Measurements from ENCODE around the gene CHAD. TPM values are rescaled to one million over a fixed set of nuclear protein-coding genes. Genes with fewer than 3 reads are reported as not detected.
"Not testable (repeated sequence)": the region's sequence is repeated elsewhere in the genome, so short reads cannot be mapped to it uniquely, and the experiment has no call there.

Gene CHAD
- total and polyA plus RNA-seq, 7 donors, result 3.7 to 7.2 (median 4.4) TPM; not detected in 4

GRCh38 chr17:50475362-50475761 lies 6.7 kb upstream of the CHAD start:
- Histone ChIP-seq H3K27me3 (peaks cover 0 to 14% (median 7%) of the 10 kb centered on the region in 3 donors), H3K36me3 (no peaks in the 10 kb centered on the region), H3K4me3 (no peak overlapping the region), H3K27ac (no peak overlapping the region), H3K9me3 (no peaks in the 10 kb centered on the region), H3K4me1 (peaks cover 0 to 17% (median 12%) of the 10 kb centered on the region in 4 donors)
- 65 to 90% methylated on average over 4 of the region's 4 CpGs for WGBS, 2 donors
- intact Hi-C loops (cut with DNase I), result no loop called here
- TF ChIP-seq POLR2A (IDR thresholded peaks at IDR 0.05) (no peak), POLR2AphosphoS5 (IDR thresholded peaks at IDR 0.05) (no peak), EP300 (IDR thresholded peaks at IDR 0.05) (no peak), CTCF (IDR thresholded peaks at IDR 0.05) (no peak)
- no peak for DNase-seq

GRCh38 chr17:50474523-50474922 lies 5.8 kb upstream of the CHAD start:
- no peak overlapping the region for H3K4me3 ChIP-seq
- H3K27me3 ChIP-seq, result peaks cover 3 to 22% (median 8%) of the 10 kb centered on the region in 3 donors
- no peaks in the 10 kb centered on the region for H3K36me3 ChIP-seq
- DNase-seq, result no peak
- H3K4me1 ChIP-seq, result peaks cover 0 to 13% (median 4%) of the 10 kb centered on the region in 4 donors
- WGBS, 2 donors, result 80 to 88% methylated on average over 6 of the region's 6 CpGs
- no peak overlapping the region for H3K27ac ChIP-seq
- H3K9me3 ChIP-seq, result no peaks in the 10 kb centered on the region
- intact Hi-C loops (cut with DNase I), result no loop called here
- no peak for TF ChIP-seq POLR2AphosphoS5 (IDR thresholded peaks at IDR 0.05)
- no peak for TF ChIP-seq CTCF (IDR thresholded peaks at IDR 0.05)
- no peak for TF ChIP-seq EP300 (IDR thresholded peaks at IDR 0.05)
- no peak for TF ChIP-seq POLR2A (IDR thresholded peaks at IDR 0.05)

GRCh38 chr17:50473901-50474300 lies 5.2 kb upstream of the CHAD start:
- no peak for DNase-seq
- 87 to 94% methylated on average over 11 of the region's 11 CpGs for WGBS, 2 donors
- H3K4me3 ChIP-seq, result no peak overlapping the region
- H3K27me3 ChIP-seq, result peaks cover 9 to 28% (median 14%) of the 10 kb centered on the region in 3 donors
- H3K36me3 ChIP-seq, result no peaks in the 10 kb centered on the region
- H3K4me1 ChIP-seq, result peaks cover 0 to 17% (median 9%) of the 10 kb centered on the region in 4 donors
- H3K27ac ChIP-seq, result no peak overlapping the region
- H3K9me3 ChIP-seq, result no peaks in the 10 kb centered on the region
- intact Hi-C loops (cut with DNase I), result no loop called here
- TF ChIP-seq POLR2A (IDR thresholded peaks at IDR 0.05) (no peak), POLR2AphosphoS5 (IDR thresholded peaks at IDR 0.05) (no peak)

- H3K27me3 ChIP-seq, result peaks cover 16 to 40% (median 26%) of the 10 kb centered on the region in 3 donors
- intact Hi-C loops (cut with DNase I); DNase-seq; H3K36me3 ChIP-seq; H3K9me3 ChIP-seq; H3K4me3 ChIP-seq; H3K27ac ChIP-seq: not testable (repeated sequence)
- WGBS, 2 donors, result 92 to 94% methylated on average over 13 of the region's 13 CpGs
- peaks cover 0 to 20% (median 14%) of the 10 kb centered on the region in 4 donors for H3K4me1 ChIP-seq
Measured at GRCh38 chr17:50472761-50473161, 4.1 kb upstream of the CHAD start.

- TF ChIP-seq CTCF (IDR thresholded peaks at IDR 0.05) (no peak), POLR2AphosphoS5 (IDR thresholded peaks at IDR 0.05) (no peak), POLR2A (IDR thresholded peaks at IDR 0.05) (no peak), EP300 (IDR thresholded peaks at IDR 0.05) (no peak)
- Histone ChIP-seq H3K36me3 (no peaks in the 10 kb centered on the region), H3K4me1 (peaks cover 0 to 18% (median 14%) of the 10 kb centered on the region in 4 donors), H3K4me3 (no peak overlapping the region), H3K27ac (no peak overlapping the region), H3K9me3 (no peaks in the 10 kb centered on the region), H3K27me3 (peaks cover 16 to 42% (median 29%) of the 10 kb centered on the region in 3 donors)
- no peak for DNase-seq
- intact Hi-C loops (cut with DNase I), result no loop called here
- WGBS, 2 donors, result 95 to 98% methylated on average over 10 of the region's 10 CpGs
Measured at GRCh38 chr17:50472286-50472685, 3.6 kb upstream of the CHAD start.

Measured in sigmoid colon (tissue), 7 donors.